Mesendoderm (in vitro differentiated cells): Measurements from ENCODE around the gene TP53RK.

Experiments used
- DNase-seq: peaks from one replicate; pipeline ENCODE4 v3.0.0; 2013
- H2AK5ac ChIP-seq: 2 replicates; pipeline ENCODE4 v1.6.1; 2013; ENCODE audit warnings: low read length, inconsistent platforms
- H2BK120ac ChIP-seq: 2 replicates; pipeline ENCODE4 v1.6.1; 2013; ENCODE audit warnings: low read depth, mild to moderate bottlenecking, low read length, moderate library complexity, mixed read lengths
- H2BK15ac ChIP-seq: replicated peaks from 2 replicates; pipeline ENCODE4 v1.6.1; 2013; ENCODE audit warnings: low read depth, mild to moderate bottlenecking, moderate library complexity
- H2BK5ac ChIP-seq: 2 replicates; pipeline ENCODE4 v1.6.1; 2013; ENCODE audit warnings: low read length, inconsistent platforms
- H3K18ac ChIP-seq: 2 replicates; pipeline ENCODE4 v1.6.1; 2013; ENCODE audit warnings: mild to moderate bottlenecking, low read length, mixed read lengths
- H3K23ac ChIP-seq: one replicate; pipeline ENCODE4 v1.6.1; 2013; ENCODE audit warnings: low read length
- H3K27ac ChIP-seq: 2 replicates; pipeline ENCODE4 v1.5.1; 2013; ENCODE audit warnings: low read depth, mild to moderate bottlenecking, inconsistent platforms, low read length, moderate library complexity
- H3K27me3 ChIP-seq: 2 replicates; pipeline ENCODE4 v1.6.1; 2013; ENCODE audit warnings: low read length, control low read depth, mild to moderate bottlenecking, inconsistent platforms; ENCODE audit not compliant: insufficient read depth, poor library complexity
- H3K36me3 ChIP-seq: 2 replicates; pipeline ENCODE4 v1.6.1; 2013; ENCODE audit warnings: low read length, inconsistent platforms; ENCODE audit not compliant: control insufficient read depth, insufficient read depth
- H3K4ac ChIP-seq: one replicate; pipeline ENCODE4 v1.6.1; 2013; ENCODE audit warnings: low read depth, mild to moderate bottlenecking, low read length, moderate library complexity
- H3K4me1 ChIP-seq: 2 replicates; pipeline ENCODE4 v1.6.1; 2013; ENCODE audit warnings: low read depth, low read length, inconsistent platforms; ENCODE audit not compliant: control insufficient read depth
- H3K4me2 ChIP-seq: 2 replicates; pipeline ENCODE4 v1.6.1; 2013; ENCODE audit warnings: low read length
- H3K4me3 ChIP-seq: 2 replicates; pipeline ENCODE4 v1.5.1; 2013; ENCODE audit warnings: mild to moderate bottlenecking, low read length
- H3K56ac ChIP-seq: one replicate; pipeline ENCODE4 v1.6.1; 2013; ENCODE audit warnings: low read length
- H3K79me1 ChIP-seq: 2 replicates; pipeline ENCODE4 v1.6.1; 2013; ENCODE audit warnings: low read length, inconsistent platforms
- H3K79me2 ChIP-seq: 2 replicates; pipeline ENCODE4 v1.6.1; 2013; ENCODE audit warnings: mild to moderate bottlenecking, low read length; ENCODE audit not compliant: control insufficient read depth, insufficient read depth
- H3K9ac ChIP-seq: 2 replicates; pipeline ENCODE4 v1.6.1; 2013; ENCODE audit warnings: low read length, inconsistent platforms
- H4K5ac ChIP-seq: one replicate; pipeline ENCODE4 v1.6.1; 2013; ENCODE audit warnings: low read length
- H4K8ac ChIP-seq: one replicate; pipeline ENCODE4 v1.6.1; 2013; ENCODE audit warnings: low read depth, mild to moderate bottlenecking, control low read depth, low read length, moderate library complexity
- WGBS: extraction: QIAGEN DNeasy Blood & Tissue Kit; methylation state at CpG from one replicate; pipeline ENCODE4 v1.1.7; 2013; ENCODE audit warnings: low lambda C conversion rate, missing lambda C conversion rate; ENCODE audit not compliant: insufficient coverage; ENCODE audit errors: extremely low coverage; 5-methylcytosine and 5-hydroxymethylcytosine counted together

The TP53RK gene

DNA sequence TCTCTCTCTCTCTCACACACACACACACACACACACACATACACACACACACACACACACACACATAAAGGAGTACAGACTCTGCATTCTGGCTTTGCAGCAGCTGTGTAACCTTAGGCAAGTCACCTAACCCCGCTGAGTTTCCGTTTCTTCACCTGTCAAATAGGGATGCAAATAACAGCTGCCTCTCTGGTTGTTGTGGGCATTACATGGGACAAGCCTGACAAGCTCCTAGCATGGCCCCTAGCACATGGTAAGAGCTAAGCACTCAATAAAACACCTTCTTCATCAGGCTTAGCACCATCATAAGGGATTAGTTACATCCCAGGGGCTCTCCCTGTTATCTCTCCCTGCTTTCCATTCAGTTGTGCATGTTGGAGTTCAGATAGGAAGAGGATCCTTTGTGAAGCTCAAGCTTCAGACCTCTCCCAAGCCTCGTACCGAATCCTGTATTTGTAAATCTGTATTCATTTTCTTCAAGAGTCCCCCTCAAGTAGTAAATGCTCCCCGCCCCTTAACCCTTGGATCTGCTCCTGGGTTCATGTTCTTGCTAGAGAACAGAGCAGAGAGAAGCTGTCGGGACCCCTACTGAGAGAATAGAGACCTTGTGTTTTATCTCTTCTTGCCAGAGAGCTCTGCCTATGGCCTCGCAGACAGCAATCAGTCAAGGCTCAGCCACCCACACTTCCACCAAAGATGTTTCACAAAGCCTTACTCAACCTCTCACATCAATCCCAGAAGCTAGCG, 40.2 kb downstream of the TP53RK start:
- DNase-seq, result peak; percentile 90
- Histone ChIP-seq H4K8ac (no peak overlapping the region), H3K23ac (no peak overlapping the region), H3K79me1 (no peaks in the 10 kb centered on the region), H2BK15ac (no peak overlapping the region), H3K27ac (no peak overlapping the region), H3K36me3 (no peaks in the 10 kb centered on the region), H3K4me1 (no peaks in the 10 kb centered on the region), H3K4ac (no peak overlapping the region), H3K56ac (no peak overlapping the region), H2BK5ac (no peak overlapping the region), H3K18ac (no peak overlapping the region), H4K5ac (no peak overlapping the region), H3K4me2 (no peak overlapping the region), H3K9ac (no peak overlapping the region), H2BK120ac (no peak overlapping the region), H3K4me3 (no peak overlapping the region), H3K27me3 (no peaks in the 10 kb centered on the region), H2AK5ac (no peak overlapping the region), H3K79me2 (no peaks in the 10 kb centered on the region)
- WGBS, result no CpG with 5 or more reads among the region's 8 CpGs

DNA sequence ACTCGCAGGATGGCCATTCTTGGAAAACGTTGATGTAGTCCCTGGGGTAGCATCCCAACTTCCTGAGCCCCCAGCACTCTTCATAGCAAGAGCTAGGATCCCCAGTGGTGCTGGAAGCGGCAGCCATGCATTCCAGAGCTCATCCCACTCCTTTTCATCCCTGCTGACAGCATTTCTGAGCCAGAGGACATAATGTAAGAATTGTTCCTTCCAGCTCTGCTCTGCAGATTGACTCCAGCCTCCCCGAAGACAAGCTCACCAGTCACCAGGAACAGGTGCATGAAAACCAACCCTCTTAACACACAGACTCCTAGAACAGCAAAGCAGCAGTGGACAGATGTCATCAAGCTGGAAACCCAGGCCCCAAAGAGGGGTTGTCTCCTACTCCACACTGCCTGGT, 41.8 kb downstream of the TP53RK start:
- Histone ChIP-seq H3K18ac (no peak overlapping the region), H3K4me1 (no peaks in the 10 kb centered on the region), H2BK15ac (no peak overlapping the region), H3K36me3 (no peaks in the 10 kb centered on the region), H3K9ac (no peak overlapping the region), H3K79me2 (no peaks in the 10 kb centered on the region), H3K4me2 (no peak overlapping the region), H3K23ac (no peak overlapping the region), H2BK120ac (no peak overlapping the region), H3K4me3 (no peak overlapping the region), H3K79me1 (no peaks in the 10 kb centered on the region), H2AK5ac (no peak overlapping the region), H4K5ac (no peak overlapping the region), H2BK5ac (no peak overlapping the region), H4K8ac (no peak overlapping the region), H3K4ac (no peak overlapping the region), H3K56ac (no peak overlapping the region), H3K27me3 (no peaks in the 10 kb centered on the region), H3K27ac (no peak overlapping the region)
- DNase-seq, result no peak
- WGBS, result no CpG with 5 or more reads among the region's 4 CpGs

DNA sequence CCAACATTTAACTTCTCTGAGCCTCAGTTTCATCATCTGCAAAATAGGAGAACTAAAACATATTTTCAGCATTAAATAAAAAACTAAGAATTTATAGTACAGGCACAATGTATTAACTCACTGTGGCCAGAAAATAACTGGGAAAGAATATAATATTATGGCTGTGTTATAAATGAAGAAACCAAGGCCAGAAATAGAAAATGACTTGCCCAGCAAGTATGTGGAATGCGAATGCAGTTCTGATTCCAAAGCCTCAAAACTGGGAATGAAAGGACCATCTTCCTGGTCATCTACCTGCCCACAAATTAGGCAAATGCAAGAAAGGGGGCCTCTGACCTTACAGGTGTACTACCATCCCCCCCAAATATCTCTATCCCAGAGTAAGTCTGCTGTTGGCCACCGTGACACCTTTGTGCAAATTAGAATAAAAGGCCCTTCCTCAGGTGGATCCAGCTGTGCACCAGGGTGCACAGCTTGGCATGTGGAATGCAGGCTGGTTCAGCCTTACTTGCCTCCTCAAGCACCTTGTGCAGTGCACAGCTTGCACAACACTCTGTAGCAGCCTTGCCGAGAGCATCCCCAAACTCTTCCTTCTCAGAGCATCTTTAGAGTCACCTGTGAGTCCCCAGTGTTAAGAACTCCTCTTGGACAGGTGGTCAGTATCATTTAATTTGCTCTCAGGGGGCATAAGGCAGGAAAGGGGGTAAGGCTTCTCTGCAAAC, 42.4 kb downstream of the TP53RK start:
- Histone ChIP-seq H3K4me1 (no peaks in the 10 kb centered on the region), H2AK5ac (no peak overlapping the region), H3K27ac (no peak overlapping the region), H2BK5ac (no peak overlapping the region), H3K27me3 (no peaks in the 10 kb centered on the region), H3K9ac (no peak overlapping the region), H3K56ac (no peak overlapping the region), H4K8ac (no peak overlapping the region), H3K18ac (no peak overlapping the region), H3K23ac (no peak overlapping the region), H3K79me1 (no peaks in the 10 kb centered on the region), H3K4ac (no peak overlapping the region), H3K79me2 (no peaks in the 10 kb centered on the region), H2BK120ac (no peak overlapping the region), H3K4me3 (no peak overlapping the region), H2BK15ac (no peak overlapping the region), H3K36me3 (no peaks in the 10 kb centered on the region), H4K5ac (no peak overlapping the region), H3K4me2 (no peak overlapping the region)
- WGBS, result no CpG with 5 or more reads among the region's 3 CpGs
- DNase-seq, result no peak

DNA sequence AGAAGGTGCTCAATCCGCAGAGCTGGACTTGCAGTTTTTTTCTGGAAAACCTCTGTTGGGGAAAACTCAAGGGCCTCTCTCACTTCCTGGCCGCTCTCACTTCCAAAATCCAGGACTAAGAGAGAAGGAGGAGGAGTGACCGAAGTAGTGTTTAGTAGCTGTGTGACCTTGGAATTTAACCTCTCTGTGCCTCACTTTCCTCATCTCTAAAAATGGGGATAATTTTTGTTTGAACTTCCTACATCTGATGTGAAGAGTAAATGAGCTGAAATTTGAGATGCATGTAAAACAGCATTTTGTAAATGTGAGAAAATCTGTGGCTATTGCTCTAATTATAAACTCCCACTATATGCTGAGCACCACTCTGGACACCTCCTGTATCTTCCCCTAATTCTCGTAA, 43.1 kb downstream of the TP53RK start:
- H3K4ac ChIP-seq, result no peak overlapping the region
- no peak overlapping the region for H2BK120ac ChIP-seq
- no peak overlapping the region for H3K18ac ChIP-seq
- H3K9ac ChIP-seq, result no peak overlapping the region
- no peaks in the 10 kb centered on the region for H3K4me1 ChIP-seq
- H4K8ac ChIP-seq, result no peak overlapping the region
- no peak overlapping the region for H3K56ac ChIP-seq
- no peak for DNase-seq
- H3K27me3 ChIP-seq, result no peaks in the 10 kb centered on the region
- no peak overlapping the region for H2AK5ac ChIP-seq
- no peaks in the 10 kb centered on the region for H3K79me2 ChIP-seq
- WGBS, result no CpG with 5 or more reads among the region's 4 CpGs
- no peak overlapping the region for H3K23ac ChIP-seq
- no peak overlapping the region for H4K5ac ChIP-seq
- no peaks in the 10 kb centered on the region for H3K79me1 ChIP-seq
- H3K27ac ChIP-seq, result no peak overlapping the region
- no peak overlapping the region for H3K4me3 ChIP-seq
- H3K4me2 ChIP-seq, result no peak overlapping the region
- H2BK15ac ChIP-seq, result no peak overlapping the region
- no peak overlapping the region for H2BK5ac ChIP-seq
- H3K36me3 ChIP-seq, result no peaks in the 10 kb centered on the region

DNA sequence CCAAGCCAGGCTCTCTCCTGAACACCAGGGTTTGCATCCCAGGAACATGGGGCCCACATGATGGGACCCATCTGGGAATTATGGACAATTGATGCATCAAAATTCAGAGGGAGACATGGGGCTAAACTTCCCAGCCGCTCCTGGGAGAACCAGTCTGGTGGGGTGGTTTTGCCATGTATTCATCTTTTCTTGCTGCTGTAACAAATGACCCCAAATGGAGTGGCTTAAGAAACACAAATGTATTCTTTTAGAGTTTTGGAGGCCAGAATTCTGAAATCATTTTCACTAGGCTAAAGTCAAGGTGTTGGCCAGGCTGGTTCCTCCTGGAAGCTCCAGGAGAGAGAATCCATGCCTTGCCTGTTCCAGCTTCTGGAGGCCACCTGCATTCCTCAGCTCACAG, 44.5 kb downstream of the TP53RK start:
- Histone ChIP-seq H2BK5ac (no peak overlapping the region), H3K79me2 (no peaks in the 10 kb centered on the region), H3K9ac (no peak overlapping the region), H2AK5ac (no peak overlapping the region), H4K8ac (no peak overlapping the region), H3K27ac (no peak overlapping the region), H3K56ac (no peak overlapping the region), H3K4me1 (no peaks in the 10 kb centered on the region), H4K5ac (no peak overlapping the region), H2BK15ac (no peak overlapping the region), H3K36me3 (no peaks in the 10 kb centered on the region), H3K4ac (no peak overlapping the region), H2BK120ac (no peak overlapping the region), H3K23ac (no peak overlapping the region), H3K27me3 (no peaks in the 10 kb centered on the region), H3K18ac (no peak overlapping the region), H3K4me2 (no peak overlapping the region), H3K4me3 (no peak overlapping the region), H3K79me1 (no peaks in the 10 kb centered on the region)
- WGBS, result no CpG with 5 or more reads among the region's 1 CpG
- DNase-seq, result no peak
